Measurements from ENCODE around the gene BICD2. TPM values are rescaled to one million over a fixed set of nuclear protein-coding genes. Genes with fewer than 3 reads are reported as not detected.

Gene BICD2
- total and polyA plus RNA-seq, 2 of the 13 experiments (the other 11 are each of a cell fraction or from before 2014, with no cell fraction given) = 5.1 to 17.4 TPM

GRCh38 chr9:92764988-92765936 lies 629 bp upstream of the BICD2 start (continued):
- TF ChIP-seq KIAA2018 (CRISPR knock-in tag; IDR thresholded peaks at IDR 0.05; ENCODE audit: borderline replicate concordance) (no peak), ZNF572 (CRISPR knock-in tag; IDR thresholded peaks at IDR 0.05) (0 out of 2 replicates have a peak, but pooled peaks have one; percentile 38), TBL1XR1 (IDR thresholded peaks at IDR 0.05; ENCODE audit: borderline replicate concordance, low read length, partially characterized antibody) (no peak), FOSL2 (CRISPR knock-in tag; IDR thresholded peaks at IDR 0.05) (0 out of 2 replicates have a peak, but pooled peaks have one; percentile 22), ETV6 (CRISPR knock-in tag; conservative IDR thresholded peaks at IDR 0.05) (0 out of 2 replicates have a peak, but pooled peaks have one; percentile 77), TCF7L2 (IDR thresholded peaks at IDR 0.05; ENCODE audit: low read depth, low read length) (no peak), ZNF83 (CRISPR knock-in tag; IDR thresholded peaks at IDR 0.05; ENCODE audit: borderline replicate concordance) (no peak), SRSF9 (IDR thresholded peaks at IDR 0.05; ENCODE audit: borderline replicate concordance, insufficient read depth, low read depth, low read length, poor library complexity, severe bottlenecking) (no peak), HHEX (CRISPR knock-in tag; IDR thresholded peaks at IDR 0.05) (no peak), MATR3 (CRISPR knock-in tag; IDR thresholded peaks at IDR 0.05) (0 out of 2 replicates have a peak, but pooled peaks have one; percentile 35), HDAC6 (IDR thresholded peaks at IDR 0.05; ENCODE audit: low read depth, low read length) (no peak), JUNB (CRISPR knock-in tag; IDR thresholded peaks at IDR 0.05; ENCODE audit: borderline replicate concordance) (no peak), ETV5 (CRISPR knock-in tag; IDR thresholded peaks at IDR 0.05; ENCODE audit: borderline replicate concordance) (peak; percentile 84), ATAD3A (CRISPR knock-in tag; IDR thresholded peaks at IDR 0.05) (no peak), ZNF552 (CRISPR knock-in tag; IDR thresholded peaks at IDR 0.05; ENCODE audit: borderline replicate concordance) (peak; percentile 79; the same call in 1 of the 2 replicates), EP300 (IDR thresholded peaks at IDR 0.05; ENCODE audit: low read depth in 2 of 2, low read length in 2 of 2) (no peak), EP300 (CRISPR knock-in tag; IDR thresholded peaks at IDR 0.05; ENCODE audit: borderline replicate concordance) (peak; percentile 54; the same call in 1 of the 2 replicates), GPN1 (CRISPR knock-in tag; IDR thresholded peaks at IDR 0.05; ENCODE audit: borderline replicate concordance) (no peak), PITX1 (CRISPR knock-in tag; IDR thresholded peaks at IDR 0.05) (no peak), ZNF674 (CRISPR knock-in tag; IDR thresholded peaks at IDR 0.05; ENCODE audit: low read depth) (0 out of 2 replicates have a peak, but pooled peaks have one; percentile 69), PHB2 (IDR thresholded peaks at IDR 0.05; ENCODE audit: partially characterized antibody) (no peak)

Measured in HepG2 (cell line).